CD14-positive monocyte (primary cell): ENCODE measurements around the gene CD3E. TPM values are rescaled to one million over a fixed set of nuclear protein-coding genes. Genes with fewer than 3 reads are reported as not detected.

Experiments
- DNase-seq, 3 donors: peaks; one replicate each; pipeline ENCODE4 v3.0.0-alpha.2; 2011 to 2022
- H2AFZ ChIP-seq: 2 replicates; pipeline ENCODE4 v1.6.0; 2012; ENCODE audit warnings: mild to moderate bottlenecking, low read depth, low read length, inconsistent platforms; ENCODE audit not compliant: insufficient read depth, poor library complexity, severe bottlenecking
- H3K27ac ChIP-seq, 2 donors: 1 replicate in 1 of 2; 2 replicates in 1 of 2; pipeline ENCODE4 v1.5.1; 2012 to 2013; ENCODE audit warnings: low read length in 2 of 2, control low read depth in 1 of 2, inconsistent platforms in 1 of 2, low read depth in 1 of 2, mild to moderate bottlenecking in 1 of 2
- H3K27me3 ChIP-seq, 2 donors: one replicate each; pipeline versions ENCODE4 v1.6.0 to v1.6.1; 2011 to 2013; ENCODE audit warnings: low read length in 2 of 2; ENCODE audit not compliant: control insufficient read depth in 2 of 2, insufficient read depth in 2 of 2
- H3K36me3 ChIP-seq, 2 donors: replicated peaks in 1 of 2; 1 replicate in 1 of 2; 2 replicates in 1 of 2; pipeline versions ENCODE4 v1.5.1 to v1.6.1; 2012 to 2013; ENCODE audit warnings: low read length in 2 of 2, control low read depth in 1 of 2, inconsistent platforms in 1 of 2, mild to moderate bottlenecking in 1 of 2; ENCODE audit not compliant: insufficient read depth in 2 of 2, control insufficient read depth in 1 of 2
- H3K4me1 ChIP-seq, 2 donors: 1 replicate in 1 of 2; 2 replicates in 1 of 2; pipeline versions ENCODE4 v1.5.1 to v1.6.1; 2012 to 2013; ENCODE audit warnings: low read length in 2 of 2, control low read depth in 1 of 2, inconsistent platforms in 1 of 2, mild to moderate bottlenecking in 1 of 2, moderate library complexity in 1 of 2; ENCODE audit not compliant: insufficient read depth in 2 of 2, control insufficient read depth in 1 of 2
- H3K4me2 ChIP-seq: replicated peaks from 2 replicates; pipeline ENCODE3; 2012; ENCODE audit warnings: low read length, moderate library complexity, mild to moderate bottlenecking; ENCODE audit not compliant: poor library complexity, severe bottlenecking; ENCODE audit errors: extremely low read depth
- H3K4me3 ChIP-seq, 3 experiments: fragments of 200-600 bp in 1 of 3; sonication (generic) in 1 of 3; replicated peaks in 1 of 3; 1 replicate in 2 of 3; 2 replicates in 1 of 3; pipeline ENCODE4 v1.5.1; 2011 to 2013; ENCODE audit warnings: low read length in 3 of 3, mild to moderate bottlenecking in 3 of 3, control low read depth in 2 of 3, low read depth in 2 of 3, inconsistent platforms in 1 of 3, moderate library complexity in 1 of 3
- H3K79me2 ChIP-seq: 2 replicates; pipeline ENCODE4 v1.6.0; 2012; ENCODE audit warnings: mild to moderate bottlenecking, control low read depth, inconsistent platforms, low read length, moderate library complexity; ENCODE audit not compliant: insufficient read depth
- H3K9ac ChIP-seq: 2 replicates; pipeline ENCODE4 v1.6.0; 2017; ENCODE audit warnings: low read length, mild to moderate bottlenecking; ENCODE audit not compliant: insufficient read depth, poor library complexity, severe bottlenecking
- H3K9me3 ChIP-seq, 2 donors: replicated peaks in 1 of 2; 1 replicate in 1 of 2; 2 replicates in 1 of 2; pipeline versions ENCODE4 v1.5.1 to v1.6.1; 2012 to 2013; ENCODE audit warnings: low read length in 2 of 2, control low read depth in 1 of 2; ENCODE audit not compliant: control insufficient read depth in 1 of 2, insufficient read depth in 1 of 2
- H4K20me1 ChIP-seq: 2 replicates; pipeline ENCODE4 v1.6.0; 2012; ENCODE audit warnings: mild to moderate bottlenecking, low read length, control low read depth, moderate library complexity; ENCODE audit not compliant: insufficient read depth
- H3K27ac Mint-ChIP-seq, 7 donors: one replicate each; pipeline ENCODE4 v1.8.0; 2020; ENCODE audit warnings: mild to moderate bottlenecking in 7 of 7, mixed read lengths in 7 of 7, moderate library complexity in 6 of 7, inconsistent platforms in 2 of 7
- H3K27me3 Mint-ChIP-seq, 3 donors: one replicate each; pipeline ENCODE4 v1.8.0; 2021 to 2022; ENCODE audit warnings: low read depth in 3 of 3, mild to moderate bottlenecking in 3 of 3, mixed read lengths in 3 of 3, moderate library complexity in 3 of 3, inconsistent platforms in 1 of 3
- H3K36me3 Mint-ChIP-seq, 2 donors: one replicate each; pipeline ENCODE4 v1.8.0; 2020; ENCODE audit warnings: mixed read lengths in 2 of 2, inconsistent platforms in 1 of 2, mild to moderate bottlenecking in 1 of 2
- H3K4me1 Mint-ChIP-seq: one replicate; pipeline ENCODE4 v1.8.0; 2020; ENCODE audit warnings: mild to moderate bottlenecking, mixed read lengths
- H3K4me3 Mint-ChIP-seq, 2 donors: one replicate each; pipeline ENCODE4 v1.8.0; 2020; ENCODE audit warnings: mild to moderate bottlenecking in 2 of 2, mixed read lengths in 2 of 2, moderate library complexity in 1 of 2
- H3K9me3 Mint-ChIP-seq, 7 donors: one replicate each; pipeline ENCODE4 v1.8.0; 2020 to 2022; ENCODE audit warnings: mixed read lengths in 7 of 7, mild to moderate bottlenecking in 6 of 7, moderate library complexity in 6 of 7, inconsistent platforms in 2 of 7
- CTCF ChIP-seq: fragments of 200-600 bp; IDR thresholded peaks from one replicate; pipeline ENCODE4 v1.8.0; 2022; ENCODE audit warnings: antibody characterized with exemption, mild to moderate bottlenecking
- WGBS: methylation state at CpG from one replicate; pipeline ENCODE4 v1.1.5; 2013; ENCODE audit warnings: missing lambda C conversion rate; ENCODE audit not compliant: insufficient coverage; 5-methylcytosine and 5-hydroxymethylcytosine counted together
- intact Hi-C, 2 donors: fragments of 100-400 bp; cut with micrococcal nuclease; formaldehyde crosslinking; loops; one replicate each; pipeline versions ENCODE4 v1.15.0 to v1.15.1; 2023
- polyA plus RNA-seq, 3 donors: library from polyadenylated mRNA; depleted of rRNA in 1 of 3; unstranded in 2 of 3; stranded (reverse) in 1 of 3; fragments of 300-500 nt in 2 of 3; fragments of >200 nt in 1 of 3; fragmentation: Illumina TruSeq in 2 of 3; gene quantifications; 1 replicate in 2 of 3; 2 replicates in 1 of 3; pipeline ENCODE4 v1.2.3, GENCODE V29; 2012 to 2021

Gene CD3E
- polyA plus RNA-seq, 3 donors = 0.12 to 1.6 (median 1.5) TPM

- H3K4me3 ChIP-seq = no peak overlapping the region
- peak overlapping the region in 1 of 2 donors; percentile 17 for H3K4me3 Mint-ChIP-seq
- H3K4me1 ChIP-seq = no peaks in the 10 kb centered on the region
- no peaks in the 10 kb centered on the region for H3K9me3 ChIP-seq
- no peaks in the 10 kb centered on the region for H3K4me1 Mint-ChIP-seq
- no peak for DNase-seq
- TF ChIP-seq CTCF = no peak
- no peaks in the 10 kb centered on the region for H3K79me2 ChIP-seq
- H3K9ac ChIP-seq = no peak overlapping the region
- H3K27ac ChIP-seq = no peak overlapping the region
- H2AFZ ChIP-seq = no peak overlapping the region
- H3K9me3 Mint-ChIP-seq = no peaks in the 10 kb centered on the region
- no peak overlapping the region for H3K4me2 ChIP-seq
- peak overlapping the region in 1 of 7 donors; percentile 79 for H3K27ac Mint-ChIP-seq
- no peaks in the 10 kb centered on the region for H3K36me3 Mint-ChIP-seq
- no peaks in the 10 kb centered on the region for H4K20me1 ChIP-seq
- no peaks in the 10 kb centered on the region for H3K27me3 ChIP-seq
- intact Hi-C loops = no loop called here
- no peaks in the 10 kb centered on the region for H3K36me3 ChIP-seq
- 100% methylated on average over 5 of the region's 5 CpGs for WGBS
- peaks cover 2 to 4% (median 4%) of the 10 kb centered on the region in 3 donors for H3K27me3 Mint-ChIP-seq
Measured at GRCh38 chr11:118339281-118339961, 34.9 kb downstream of the CD3E start.

DNA sequence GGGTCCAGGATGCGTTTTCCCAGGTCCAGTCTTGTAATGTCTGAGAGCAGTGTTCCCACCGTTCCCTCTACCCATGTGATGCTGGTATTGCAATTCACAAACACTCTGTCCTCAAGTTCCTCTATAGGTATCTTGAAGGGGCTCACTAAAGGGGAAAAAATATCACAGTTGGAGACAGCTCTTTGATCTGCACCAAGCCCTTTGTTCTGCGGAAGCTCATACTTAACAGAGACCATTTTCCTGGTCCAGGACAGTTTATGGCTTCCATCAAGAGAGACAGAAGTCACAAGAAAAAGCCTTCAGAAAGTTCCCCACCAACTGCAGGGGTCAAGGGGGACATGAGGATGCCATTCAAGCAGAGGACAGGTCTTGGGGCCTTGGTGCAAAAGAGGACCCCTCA is 35.9 kb downstream of the CD3E start:
- no peaks in the 10 kb centered on the region for H3K4me1 Mint-ChIP-seq
- no peak overlapping the region for H3K4me3 Mint-ChIP-seq
- H3K9me3 Mint-ChIP-seq = no peaks in the 10 kb centered on the region
- Histone ChIP-seq H3K4me3 (no peak overlapping the region), H3K27me3 (no peaks in the 10 kb centered on the region), H3K4me2 (no peak overlapping the region), H4K20me1 (no peaks in the 10 kb centered on the region), H2AFZ (no peak overlapping the region), H3K4me1 (no peaks in the 10 kb centered on the region), H3K9ac (no peak overlapping the region), H3K27ac (no peak overlapping the region), H3K9me3 (no peaks in the 10 kb centered on the region), H3K79me2 (no peaks in the 10 kb centered on the region), H3K36me3 (no peaks in the 10 kb centered on the region)
- no peak for DNase-seq
- no peaks in the 10 kb centered on the region for H3K36me3 Mint-ChIP-seq
- H3K27me3 Mint-ChIP-seq = peaks cover 2 to 5% (median 4%) of the 10 kb centered on the region in 3 donors
- intact Hi-C loops = no loop called here
- peak overlapping the region in 1 of 7 donors; percentile 31 for H3K27ac Mint-ChIP-seq
- no peak for TF ChIP-seq CTCF
- 100% methylated on average over 1 of the region's 3 CpGs for WGBS
